GM19023 (cell line): ENCODE measurements around the gene DPF3.
"Not testable (repeated sequence)": the region's sequence is repeated elsewhere in the genome, so short reads cannot be mapped to it uniquely, and the experiment has no call there.

ENCODE experiments used
- ATAC-seq: cut with Tn5 transposase; IDR thresholded peaks from one replicate; pipeline ENCODE4 v1.9.1; 2021; ENCODE audit warnings: mild to moderate bottlenecking, moderate library complexity; ENCODE audit not compliant: unreplicated experiment

DPF3 gene

DNA sequence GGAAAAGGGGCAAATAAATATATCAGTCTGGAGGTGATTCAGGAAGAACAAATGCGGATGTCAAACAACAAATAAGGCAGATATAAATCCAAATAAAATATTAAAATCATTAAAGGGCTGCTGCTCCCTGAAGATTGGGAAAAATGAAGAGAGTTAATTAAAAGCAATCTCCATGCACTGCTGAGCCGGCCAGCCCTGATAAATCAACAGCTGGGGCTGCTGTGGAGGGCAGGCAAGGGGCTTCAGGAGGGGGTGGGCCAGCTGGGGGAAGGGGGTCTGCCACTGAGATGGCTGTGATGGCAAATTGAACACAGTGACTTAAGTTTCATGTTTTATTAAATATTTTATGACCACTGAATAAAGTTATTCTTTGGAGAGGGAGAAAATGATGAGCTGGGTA is 12.4 kb downstream of the DPF3 start:
- no peak for ATAC-seq

DNA sequence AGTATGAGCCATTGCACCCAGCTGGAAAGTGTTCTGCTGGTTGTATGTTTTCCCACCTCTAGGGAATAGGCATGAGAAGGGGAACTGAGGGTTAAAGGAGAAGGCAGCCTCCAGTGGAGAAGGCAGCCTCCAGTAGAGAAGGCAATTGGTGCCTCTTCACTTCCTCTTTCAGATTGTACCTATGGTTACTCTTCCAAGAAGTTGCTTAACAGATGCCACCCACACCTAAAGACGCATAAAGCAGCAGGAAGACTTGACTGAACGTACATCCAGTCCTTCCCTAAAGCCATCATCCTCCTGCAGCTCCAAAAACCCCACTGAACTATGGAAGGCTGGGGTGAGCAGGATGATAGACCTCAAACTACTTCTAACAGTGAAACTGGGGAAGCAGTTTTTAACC is 13.1 kb downstream of the DPF3 start:
- ATAC-seq: no peak

DNA sequence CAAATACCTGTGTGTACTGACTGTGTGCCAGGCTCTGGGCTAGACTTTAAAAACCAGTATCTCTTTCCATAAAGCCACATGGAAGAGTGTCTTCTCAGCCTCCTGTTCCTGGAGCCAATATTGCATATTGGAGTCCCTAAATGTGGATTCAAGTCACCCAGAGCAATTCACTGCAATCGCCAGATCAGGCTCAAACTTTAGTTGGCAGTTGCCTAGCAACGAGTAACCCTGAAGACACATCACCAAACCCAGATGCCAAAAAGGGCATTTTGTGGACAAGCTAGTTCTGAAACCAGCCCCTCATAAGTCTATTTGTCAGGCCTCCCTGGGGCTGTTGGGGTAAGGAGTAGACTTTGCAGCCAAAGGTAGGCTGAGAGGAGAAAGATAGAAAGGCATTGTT is 13.7 kb downstream of the DPF3 start:
- ATAC-seq: no peak

DNA sequence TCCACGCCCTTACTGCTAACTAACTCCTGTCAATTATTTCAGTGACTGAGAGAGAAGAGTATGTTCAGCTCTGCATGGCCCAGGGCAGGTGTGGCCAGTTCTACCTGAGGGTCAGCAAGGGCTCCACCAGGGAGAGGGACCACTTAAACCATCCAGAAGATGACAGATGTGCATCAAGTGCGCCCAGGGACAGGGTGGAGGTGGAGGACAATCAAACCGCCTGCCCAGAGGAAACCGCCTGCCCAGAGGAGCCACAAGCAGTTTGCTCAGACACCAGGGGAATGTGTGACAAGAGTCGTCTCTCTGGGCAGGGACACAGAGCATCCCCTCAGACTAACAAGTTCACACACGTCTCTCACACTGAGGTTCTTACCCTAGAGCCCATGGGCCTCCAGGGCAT is 14.5 kb downstream of the DPF3 start:
- no peak for ATAC-seq

DNA sequence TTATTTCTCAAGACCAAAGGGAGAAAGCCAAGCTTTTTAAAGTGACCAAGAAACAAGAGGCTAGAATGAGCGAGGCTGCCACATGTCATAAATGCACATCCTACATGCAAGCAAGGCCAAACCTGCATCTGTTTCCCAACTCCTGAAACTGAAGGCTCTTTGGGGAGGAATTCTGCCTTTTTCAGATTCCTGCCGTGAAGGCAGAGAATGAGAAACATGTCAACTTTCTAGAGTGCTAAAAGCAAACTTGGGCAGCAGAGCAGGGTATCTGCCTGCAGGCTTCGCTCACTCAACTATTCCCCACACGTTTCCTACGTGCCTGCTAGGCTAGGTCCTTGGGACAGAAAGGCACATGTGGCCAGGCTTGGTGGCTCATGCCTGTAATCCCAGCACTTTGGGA is 15.2 kb downstream of the DPF3 start:
- ATAC-seq: no peak

DNA sequence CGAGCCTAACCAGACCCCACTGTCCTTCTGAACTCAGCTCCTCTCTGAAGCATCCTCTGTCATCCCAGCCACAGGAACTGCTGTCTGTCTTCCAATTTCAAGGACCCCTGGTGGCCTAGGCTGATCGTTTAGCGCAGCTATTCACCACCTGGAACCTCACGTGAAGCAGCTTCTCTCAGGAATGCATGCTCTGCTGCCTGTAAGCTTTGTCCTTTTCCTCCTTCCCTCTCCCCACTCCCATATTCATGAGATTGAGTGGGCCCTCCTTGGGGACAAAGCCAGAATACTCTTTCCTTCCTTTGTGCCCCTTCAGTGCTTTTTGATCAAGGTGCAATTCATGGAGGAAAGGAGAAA is 17.2 kb downstream of the DPF3 start:
- ATAC-seq: no peak

DNA sequence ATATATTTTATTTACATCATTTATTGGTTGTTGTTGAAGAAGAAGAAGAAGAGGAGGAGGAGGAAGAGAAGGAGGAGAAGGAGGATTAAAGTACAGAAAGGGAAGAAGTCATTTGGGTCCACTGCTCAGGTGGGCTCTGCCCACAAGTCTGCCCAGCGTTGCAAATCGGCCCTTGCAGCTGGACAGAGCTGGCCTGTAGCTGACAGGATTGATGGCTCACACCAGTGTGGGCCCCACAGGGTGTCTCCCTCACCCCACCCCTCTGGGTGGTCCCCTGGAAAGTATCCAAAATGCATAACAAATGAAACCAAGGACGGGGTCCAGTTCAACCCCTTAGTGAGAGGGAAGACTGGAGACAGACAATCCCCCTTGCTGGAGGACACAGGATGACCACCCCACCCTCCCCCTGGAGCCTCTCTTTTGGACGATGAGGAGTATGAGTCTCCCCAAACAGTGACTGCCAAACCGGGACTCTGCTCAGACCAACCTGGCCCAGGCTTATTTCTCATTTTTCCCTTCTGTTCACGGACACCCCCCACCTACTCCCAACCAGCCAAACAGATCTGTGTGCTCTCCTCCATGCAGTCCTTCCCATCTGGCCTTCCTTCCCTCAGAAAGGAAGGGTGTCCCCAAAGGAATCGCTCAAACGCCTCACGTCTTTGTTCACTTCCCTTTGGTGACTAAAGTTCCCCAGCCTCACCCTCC is 17.7 kb downstream of the DPF3 start:
- ATAC-seq: no peak

DNA sequence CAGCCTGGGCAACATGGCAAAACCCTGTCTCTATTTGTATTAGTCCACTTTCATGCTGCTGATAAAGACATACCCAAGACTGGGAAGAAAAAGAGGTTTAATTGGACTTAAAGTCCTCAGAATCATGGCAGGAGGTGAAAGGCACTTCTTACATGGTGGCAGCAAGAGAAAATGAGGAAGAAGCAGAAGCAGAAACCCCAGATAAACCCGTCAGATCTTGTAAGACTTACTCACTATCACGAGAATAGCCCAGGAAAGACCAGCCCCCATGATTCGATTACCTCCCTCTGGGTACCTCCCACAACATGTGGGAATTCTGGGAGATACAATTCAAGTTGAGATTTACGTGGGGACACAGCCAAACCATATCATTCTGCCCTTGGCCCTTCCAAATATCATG is 23.0 kb downstream of the DPF3 start:
- not testable (repeated sequence) for ATAC-seq

DNA sequence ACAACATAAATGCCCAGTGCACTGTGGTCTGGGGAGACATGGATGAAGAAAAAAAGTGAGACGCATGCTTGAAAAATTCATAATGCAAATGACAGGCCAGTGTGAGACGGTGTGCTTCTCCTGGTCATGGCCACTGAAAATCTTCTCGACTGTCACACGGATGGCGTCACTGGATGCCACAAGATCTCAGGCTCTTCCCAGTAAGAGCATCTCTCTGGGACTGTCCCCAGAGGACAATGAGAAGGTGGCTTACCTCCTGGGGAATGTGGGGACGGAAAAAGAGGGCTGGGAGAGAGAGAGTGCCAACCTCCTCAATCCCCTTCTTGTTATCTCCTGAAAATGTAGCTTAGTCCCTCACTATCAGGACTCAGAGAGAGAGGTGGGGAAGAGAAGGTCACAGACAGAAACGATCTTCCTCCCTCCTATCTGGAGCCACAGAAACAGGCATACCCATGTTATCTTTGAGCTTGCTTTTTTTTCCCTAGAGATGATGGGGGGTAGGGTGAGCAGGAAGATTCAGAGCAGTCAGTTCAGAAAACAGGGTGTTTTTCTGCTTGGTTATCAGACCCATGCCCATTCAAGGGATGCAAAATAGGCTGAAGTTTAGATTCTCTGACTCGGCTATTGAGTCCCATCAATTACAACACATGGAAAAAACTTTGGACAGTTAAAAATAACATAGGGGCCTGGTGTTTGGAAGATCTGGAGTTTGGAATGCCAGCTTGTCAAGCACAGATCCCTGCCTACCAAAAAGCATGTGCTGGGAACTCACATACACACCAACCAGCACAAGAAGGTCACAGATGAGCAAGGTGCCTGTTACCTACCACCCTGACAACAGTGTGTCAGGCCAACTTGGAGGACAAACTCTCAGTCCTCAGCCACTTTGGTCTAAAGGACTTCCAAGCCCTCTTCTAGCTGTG is 24.2 kb downstream of the DPF3 start:
- ATAC-seq: no peak

DNA sequence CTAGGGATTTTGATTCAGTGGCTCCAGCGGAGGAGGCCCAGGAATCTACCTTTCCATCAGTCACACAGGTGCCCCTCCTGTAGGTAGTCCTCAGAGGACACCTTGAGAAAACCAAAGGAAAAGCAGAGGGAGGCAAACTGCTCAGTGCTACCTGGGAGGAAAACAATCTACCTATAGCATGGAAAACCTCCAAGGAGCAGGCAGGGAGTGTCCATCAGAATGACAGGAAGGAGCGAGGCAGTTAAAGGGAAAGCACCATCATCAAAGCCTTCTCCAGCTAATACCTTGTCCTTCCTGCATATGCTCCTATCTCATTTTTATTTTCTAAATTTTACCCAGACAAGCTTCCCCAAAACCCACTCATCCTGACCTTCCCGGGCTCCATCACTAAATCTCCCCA is 25.4 kb downstream of the DPF3 start:
- no peak for ATAC-seq

DNA sequence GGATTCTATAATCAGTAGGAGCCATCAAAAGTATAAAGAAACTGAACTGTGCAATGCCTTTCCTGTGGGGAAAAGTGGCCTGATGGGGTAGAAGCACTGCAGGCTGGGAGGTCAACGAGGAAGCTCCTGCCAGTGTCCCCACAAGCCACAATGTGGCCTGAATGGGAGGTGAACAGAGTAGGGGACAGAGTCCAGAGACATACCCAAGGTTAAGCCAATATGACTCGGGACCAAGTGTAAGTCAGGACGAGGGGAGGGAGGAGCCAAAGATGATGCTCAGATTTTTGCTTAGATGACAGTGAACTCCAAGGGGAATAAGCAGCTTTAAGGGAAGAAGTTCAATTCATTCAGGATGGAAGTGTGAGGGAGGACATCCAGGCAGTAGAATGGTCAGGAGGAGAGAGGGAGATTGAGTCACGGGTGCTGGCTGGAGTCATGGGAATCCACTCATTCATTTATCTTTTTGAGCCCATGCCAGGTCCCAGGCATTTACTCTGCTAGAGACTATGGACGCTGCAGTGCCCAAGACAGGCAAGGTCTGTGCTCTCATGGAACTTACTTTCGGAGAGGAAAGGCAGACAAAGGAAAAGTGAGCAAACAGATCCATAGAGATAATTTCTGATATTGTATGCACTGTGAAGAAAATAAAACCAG is 29.1 kb downstream of the DPF3 start:
- ATAC-seq: no peak

DNA sequence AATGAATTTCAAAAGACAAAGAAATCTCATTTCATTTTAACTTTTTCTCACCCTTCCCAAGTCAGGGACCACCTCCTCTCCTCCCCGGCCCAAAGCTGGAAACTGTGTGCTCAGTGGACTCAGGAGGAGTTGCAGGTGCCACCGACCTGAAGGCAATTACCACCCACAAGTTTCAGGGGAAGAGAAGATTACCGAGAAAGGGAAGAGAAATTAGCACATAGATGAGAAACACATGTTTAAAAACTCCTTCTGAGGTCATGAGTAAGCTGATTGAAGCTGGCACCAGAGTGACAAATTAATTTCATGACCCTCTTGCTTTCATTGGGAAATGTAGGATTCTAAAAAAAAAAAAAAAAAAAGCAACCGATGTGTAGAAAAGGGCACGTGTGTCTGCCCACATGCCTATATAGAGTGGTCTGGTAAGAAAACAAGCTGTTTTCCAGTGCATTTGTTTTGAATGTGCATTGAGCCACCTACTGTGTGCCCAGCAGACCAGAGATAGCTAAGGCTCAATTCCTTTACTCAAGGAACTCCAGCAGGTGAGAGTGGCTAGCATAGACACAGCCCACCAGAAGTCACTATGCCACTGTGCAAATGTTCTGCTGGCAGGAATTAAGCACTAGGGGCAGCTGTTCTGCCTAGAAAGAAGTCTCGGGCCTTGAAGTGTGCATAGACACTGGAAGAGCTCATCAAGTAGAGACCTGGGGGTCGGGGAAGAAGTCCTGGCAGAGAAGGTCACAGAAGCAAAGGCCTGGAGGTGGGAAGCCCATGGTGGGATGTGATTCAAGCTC is 30.5 kb downstream of the DPF3 start:
- ATAC-seq: no peak

DNA sequence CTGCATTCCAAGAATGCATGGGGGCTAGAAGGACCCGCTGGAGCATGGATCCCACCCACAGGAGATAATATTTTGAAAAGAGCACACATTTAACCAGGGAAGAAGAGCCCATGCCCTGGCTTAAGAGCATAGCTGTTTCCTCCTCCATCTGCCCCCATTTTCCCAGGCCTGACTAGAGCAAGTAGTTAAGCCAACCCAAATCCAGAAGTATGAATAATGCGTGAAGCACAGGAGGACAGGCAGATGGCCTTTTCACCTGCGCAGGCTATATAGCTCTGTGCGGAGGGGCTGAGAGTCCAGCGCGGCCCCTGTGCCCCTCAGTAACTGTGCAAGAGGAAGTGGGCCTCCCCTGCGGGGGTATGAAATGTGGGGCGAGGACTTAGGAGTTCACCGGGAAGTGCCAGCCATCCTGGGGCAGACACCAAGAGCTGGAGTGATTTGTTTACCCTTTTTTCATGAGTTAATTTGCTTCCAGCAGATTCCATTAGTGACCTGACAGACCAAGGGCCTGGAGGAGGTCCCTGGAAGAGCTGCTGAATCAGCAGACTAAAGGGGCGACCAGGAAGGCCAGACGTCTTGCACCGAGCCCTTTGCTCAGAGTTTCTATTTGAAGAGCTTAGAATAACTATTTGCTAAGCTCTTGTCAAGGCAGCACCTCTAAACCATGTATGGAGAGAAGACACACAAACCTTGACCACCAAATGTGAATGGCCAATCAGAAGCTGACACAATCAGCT is 37.2 kb downstream of the DPF3 start:
- no peak for ATAC-seq

DNA sequence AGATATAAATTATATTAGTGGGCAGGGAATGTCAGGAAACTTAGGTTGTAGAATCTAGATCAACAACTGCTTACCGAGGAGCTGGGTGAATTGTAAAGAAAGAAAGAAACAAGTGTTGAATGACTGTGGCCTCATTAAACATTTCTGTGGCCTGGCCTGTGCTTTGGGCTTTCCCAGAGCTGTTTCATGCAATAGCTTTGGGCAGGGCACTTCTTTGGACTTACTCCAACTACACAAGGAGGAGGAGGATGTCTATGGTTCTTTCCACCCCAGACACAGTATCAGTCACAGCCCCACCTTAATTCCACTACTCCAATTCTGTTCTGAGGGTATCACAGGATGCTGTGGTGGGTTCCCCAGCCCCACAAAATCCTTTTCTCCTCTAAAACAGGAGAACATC is 38.0 kb downstream of the DPF3 start:
- ATAC-seq: no peak

DNA sequence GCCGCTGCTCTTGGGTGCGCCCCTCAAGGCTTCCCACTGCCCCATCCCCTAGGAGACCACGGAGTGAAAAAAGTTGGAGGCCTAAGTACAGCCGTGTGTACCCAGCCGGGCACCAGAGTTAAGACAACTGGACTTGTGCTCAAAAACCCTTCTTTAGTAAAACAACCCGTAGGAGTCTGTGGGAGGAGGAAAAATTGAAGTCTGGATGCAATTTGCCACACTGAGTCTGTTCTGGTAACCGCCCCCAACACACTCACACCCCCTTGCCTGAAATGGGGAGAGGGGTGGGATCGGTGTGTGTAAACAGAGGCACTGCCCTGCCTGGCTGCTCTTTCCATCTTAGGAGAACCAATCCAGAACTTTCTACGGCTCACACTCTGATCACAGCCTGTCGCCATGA is 41.7 kb downstream of the DPF3 start:
- ATAC-seq: no peak

DNA sequence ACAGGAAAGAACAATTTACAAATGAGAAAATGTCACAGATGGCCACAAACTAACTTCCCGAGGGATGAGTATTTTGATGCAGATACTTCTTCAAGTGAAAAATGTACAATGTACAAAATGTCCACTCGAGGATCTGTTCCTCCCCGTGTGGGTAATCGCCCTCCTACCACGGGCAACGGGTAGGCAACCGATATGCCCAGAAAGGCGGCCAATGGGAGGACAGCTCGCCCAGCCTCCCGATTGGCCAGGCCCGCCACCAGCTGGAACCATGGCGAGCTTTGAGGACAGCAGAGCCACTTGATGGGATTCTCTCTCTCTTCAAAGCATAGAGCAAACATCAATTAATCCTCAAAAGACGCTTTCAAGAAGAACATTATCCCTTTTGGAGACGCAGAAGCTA is 42.3 kb downstream of the DPF3 start:
- ATAC-seq: no peak

DNA sequence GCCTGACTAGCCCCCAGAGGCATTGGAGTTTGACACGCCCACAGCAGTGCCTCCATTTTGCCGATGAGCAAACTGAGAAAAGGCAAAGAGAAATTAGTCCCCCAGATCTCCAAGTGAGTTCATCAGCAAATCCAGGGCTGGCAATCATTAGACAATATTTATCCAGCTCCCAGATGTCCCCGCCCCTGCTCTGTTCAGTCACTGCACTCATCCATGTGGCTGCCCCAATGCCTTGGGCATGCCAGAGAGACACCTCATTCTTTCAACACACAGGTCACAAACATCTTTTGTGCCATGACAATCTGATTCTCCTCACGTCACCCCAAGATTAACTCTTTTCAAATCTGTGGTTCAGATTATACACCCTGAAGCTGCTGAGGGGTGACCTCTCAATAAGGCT is 43.5 kb downstream of the DPF3 start:
- no peak for ATAC-seq

DNA sequence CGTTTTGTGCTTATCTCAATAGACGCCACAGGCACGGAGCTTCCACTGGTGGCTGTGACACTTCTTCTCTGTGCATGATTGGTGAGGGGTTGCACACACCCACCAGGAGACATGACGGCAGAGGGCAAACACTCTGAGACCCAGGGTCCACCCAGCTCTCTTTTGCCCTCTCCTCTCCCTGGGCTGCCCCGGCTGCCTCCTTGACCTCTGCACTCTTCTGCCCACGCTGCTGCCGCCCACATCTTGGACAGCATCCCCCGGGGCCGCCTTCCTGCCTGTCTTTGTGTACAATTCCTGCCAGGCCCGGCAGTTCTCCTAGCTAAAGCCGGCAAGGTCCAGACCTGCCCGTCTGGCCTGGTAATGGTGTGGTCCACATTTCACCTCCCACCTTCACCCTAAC is 44.7 kb downstream of the DPF3 start:
- no peak for ATAC-seq

DNA sequence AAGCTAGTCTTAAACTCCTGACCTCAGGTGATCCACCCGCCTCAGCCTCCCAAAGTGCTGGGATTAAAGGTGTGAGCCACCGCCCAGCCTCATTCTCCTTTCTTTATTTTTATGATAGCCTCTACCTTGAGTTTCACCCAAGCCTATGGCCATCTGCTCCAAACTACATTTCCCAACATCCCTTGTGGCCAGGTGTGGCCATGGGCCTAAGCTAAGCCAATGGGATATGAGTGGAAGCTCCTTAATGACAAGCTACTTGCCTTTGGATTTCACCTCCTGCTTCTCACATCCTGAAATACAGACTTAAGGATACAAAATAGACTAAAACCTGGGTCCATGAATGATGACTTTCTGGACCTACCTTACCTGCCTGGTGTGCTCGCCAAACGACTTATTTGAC is 46.2 kb downstream of the DPF3 start:
- no peak for ATAC-seq

DNA sequence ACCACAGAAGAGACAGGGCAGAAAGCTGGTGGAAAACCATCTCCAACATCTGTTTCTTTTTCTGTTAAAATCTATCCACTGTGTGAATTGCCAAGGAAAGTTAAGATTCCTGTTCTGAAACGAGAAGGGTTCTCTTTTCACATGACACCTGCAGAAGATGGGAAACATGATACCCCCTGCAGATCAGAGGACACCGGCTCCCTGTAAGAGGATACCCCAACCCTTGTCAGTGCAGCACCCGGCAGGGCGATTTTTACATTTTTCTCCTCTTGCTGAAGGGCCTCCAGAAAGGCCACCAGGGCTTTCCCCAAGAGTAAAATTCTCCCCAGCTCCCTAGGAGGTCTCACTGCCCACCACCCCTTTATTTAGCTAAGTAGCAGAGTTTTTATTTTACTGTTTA is 48.2 kb downstream of the DPF3 start:
- ATAC-seq: no peak

DNA sequence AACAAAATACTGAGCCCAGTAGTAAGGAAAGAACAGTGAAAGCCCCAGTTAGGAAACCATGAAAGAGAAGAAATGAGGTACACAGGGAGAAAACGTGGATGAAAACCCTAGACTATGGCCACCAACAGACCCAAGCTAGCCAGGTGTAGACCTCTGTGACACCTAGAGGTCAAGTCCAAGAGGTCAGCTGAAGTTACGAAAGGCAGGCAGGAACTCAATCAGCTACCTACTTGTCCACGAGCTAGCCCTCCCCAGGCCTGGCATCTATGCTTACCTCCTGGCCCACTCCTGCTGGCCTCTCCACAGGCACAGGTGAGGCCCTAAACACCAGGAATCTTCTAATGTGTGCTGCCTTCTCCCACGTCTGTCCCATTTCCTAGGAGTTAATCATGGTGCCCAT is 48.7 kb downstream of the DPF3 start:
- no peak for ATAC-seq
